SW 1271 (cell line): ENCODE data around the gene SMG9.

Experiments
- DNase-seq, 2 experiments: peaks; one replicate each; lab custom pipeline; 2025; lab: John Stamatoyannopoulos, UW

Gene SMG9

DNA sequence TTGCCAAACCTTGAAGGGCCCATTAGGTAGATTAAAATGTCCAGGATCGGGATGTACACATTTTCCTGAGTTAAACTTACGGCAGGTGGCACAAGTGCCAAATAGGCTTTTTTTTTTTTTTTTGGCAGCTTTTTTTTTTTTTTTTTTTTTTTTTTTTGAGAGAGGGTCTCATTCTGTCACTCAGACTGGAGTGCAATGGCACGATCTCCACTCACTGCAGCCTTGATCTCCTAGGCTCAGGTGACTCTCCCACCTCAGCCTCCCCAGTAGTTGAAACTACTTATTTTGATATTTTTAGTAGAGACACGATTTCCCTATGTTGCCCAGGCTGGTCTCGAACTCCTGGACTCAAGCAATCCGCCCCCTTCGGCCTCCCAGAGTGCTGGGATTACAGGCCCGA lies 29.9 kb downstream of the SMG9 start:
- no peak for DNase-seq

DNA sequence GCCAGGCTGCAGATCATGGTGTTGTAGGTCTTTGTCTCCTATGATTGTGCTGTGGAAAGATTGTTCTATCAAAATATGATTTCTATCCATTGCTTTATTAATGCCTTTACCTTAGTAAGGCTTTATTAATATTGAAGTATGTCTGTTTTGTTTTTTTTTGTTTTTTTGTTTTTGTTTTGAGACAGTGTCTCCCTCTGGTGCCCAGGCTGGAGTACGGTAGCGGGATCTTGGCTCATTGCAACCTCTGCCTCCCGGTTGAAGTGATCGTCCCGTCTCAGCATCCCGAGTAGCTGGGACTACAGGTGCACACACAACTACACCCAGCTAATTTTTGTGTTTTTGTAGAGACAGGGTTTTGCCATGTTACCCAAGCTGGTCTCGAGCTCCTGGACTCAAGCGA lies 31.2 kb downstream of the SMG9 start:
- DNase-seq, result no peak

DNA sequence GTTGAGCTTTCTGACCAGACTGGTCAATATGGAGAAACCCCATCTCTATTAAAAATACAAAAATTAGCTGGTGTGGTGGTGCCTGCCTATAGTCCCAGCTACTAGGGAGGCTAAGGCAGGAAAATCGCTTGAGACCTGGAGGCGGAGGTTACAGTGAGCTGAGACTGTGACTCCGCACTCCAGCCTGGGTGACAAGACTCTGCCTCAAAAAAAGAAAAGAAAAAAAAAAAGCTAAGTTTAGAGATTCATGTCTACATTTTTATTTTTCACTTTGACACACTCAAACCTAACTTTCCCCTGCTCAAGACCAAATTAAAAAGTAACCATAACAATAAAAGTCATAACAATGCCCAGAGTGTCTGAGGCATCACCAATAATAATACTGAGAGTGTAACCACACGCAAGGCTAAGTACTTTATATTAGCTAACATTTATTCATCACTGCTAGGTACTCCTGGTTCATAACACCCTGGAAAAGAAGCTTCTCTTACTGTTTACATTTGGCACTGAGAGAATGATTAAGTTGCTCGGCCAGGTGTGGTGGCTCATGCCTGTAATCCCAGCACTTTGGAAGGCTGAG lies 33.2 kb downstream of the SMG9 start:
- no peak for DNase-seq

DNA sequence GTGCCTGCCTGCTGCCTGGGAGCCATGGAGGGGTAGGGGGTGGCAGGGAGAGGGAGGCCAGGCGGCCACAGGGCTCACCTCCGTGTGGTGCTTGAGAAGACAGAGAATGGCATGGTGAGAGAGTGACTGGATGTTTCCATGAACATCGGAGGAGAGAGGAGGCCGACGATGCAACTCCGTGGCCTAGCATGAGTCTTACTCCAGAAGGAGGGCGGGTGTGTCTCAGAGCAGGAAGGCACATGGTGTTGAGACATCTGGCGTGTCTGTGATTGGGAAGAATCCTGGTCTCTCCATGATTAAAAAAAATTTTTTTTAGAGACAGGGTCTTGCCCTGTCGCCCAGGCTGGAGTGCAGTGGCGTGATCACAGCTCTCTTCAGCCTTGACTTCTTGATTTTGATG lies 33.8 kb downstream of the SMG9 start:
- DNase-seq, result no peak

DNA sequence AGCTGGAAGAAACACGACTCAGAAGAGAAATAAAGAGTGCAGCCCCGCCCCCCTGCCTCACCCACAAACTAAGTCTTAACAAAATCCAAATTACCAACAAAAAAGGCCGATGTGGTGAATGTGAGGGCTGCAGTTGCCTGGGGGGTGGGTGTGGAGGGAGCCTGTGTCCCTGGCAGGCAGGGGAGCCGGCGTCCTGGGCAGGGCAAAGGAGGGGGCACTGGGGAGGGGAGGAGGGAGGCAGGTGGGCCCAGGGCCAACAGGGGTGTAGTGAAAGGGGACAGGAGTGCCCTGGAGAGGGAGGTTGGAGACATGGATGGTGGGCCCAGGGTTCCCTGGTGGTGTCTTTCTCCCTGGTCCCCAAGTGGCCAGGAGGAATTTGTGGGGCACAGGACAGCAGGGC lies 34.8 kb downstream of the SMG9 start:
- DNase-seq, result no peak

DNA sequence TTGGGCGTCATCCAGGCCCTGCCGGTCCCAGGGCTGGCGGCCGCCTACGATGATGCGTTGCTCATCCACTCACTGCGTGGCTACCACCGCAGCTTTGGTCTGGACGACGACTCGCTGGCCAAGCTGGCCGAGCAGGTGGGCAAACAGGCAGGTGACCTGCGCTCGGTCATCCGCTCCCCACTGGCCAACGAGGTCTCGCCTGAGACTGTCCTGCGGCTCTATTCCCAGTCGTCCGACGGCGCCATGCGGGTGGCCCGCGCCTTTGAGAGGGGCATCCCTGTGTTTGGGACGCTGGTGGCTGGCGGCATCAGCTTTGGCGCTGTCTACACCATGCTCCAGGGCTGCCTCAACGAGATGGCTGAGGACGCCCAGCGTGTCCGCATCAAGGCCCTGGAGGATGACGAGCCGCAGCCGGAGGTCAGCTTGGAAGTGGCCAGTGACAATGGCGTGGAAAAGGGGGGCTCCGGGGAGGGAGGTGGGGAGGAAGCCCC lies 35.3 kb downstream of the SMG9 start:
- DNase-seq, result no peak

DNA sequence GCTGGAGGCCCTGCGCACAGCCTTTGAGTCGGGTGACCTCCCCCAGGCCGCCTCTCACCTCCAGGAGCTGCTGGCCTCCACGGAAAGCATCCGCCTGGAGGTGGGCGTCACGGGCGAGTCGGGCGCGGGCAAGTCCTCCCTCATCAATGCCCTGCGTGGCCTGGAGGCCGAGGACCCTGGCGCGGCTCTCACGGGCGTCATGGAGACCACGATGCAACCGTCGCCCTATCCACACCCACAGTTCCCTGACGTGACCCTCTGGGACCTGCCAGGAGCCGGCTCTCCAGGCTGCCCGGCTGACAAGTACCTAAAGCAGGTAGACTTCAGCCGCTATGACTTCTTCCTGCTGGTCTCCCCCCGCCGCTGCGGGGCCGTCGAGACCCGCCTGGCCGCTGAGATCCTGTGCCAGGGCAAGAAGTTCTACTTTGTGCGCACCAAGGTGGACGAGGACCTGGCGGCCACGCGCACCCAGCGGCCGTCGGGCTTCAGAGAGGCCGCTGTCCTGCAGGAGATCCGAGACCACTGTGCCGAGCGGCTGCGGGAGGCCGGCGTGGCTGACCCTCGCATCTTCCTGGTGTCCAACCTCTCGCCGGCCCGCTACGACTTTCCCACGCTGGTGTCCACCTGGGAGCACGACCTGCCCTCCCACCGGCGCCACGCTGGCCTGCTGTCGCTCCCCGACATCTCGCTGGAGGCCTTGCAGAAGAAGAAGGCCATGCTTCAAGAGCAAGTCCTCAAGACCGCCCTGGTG lies 36.0 kb downstream of the SMG9 start:
- no peak for DNase-seq

DNA sequence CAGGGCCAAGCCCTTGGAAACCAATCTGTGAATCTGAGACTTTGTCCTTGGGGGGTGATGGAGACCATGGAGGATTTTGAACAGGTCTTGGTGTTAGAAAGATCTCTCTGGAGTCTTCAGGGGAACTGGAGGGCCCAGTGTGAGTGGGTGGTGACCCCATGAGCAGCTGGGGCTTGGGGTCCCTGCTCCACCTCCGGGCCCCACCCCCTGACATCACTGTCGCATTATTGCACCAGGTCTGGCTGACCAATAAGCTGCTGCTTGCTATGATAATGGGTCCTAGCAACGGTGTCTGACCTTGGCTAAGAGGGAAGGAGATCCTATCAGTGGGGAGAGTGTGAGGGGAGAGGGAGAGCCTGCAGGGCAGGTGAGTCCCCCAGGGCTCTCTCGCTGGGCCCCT lies 39.0 kb downstream of the SMG9 start, which contains the start of gene IRGC:
Gene IRGC (plus strand): TSS at position 301 of the 400 bp plus-strand sequence. CDS start 2,483 bp downstream, outside the sequence.
- no peak for DNase-seq

DNA sequence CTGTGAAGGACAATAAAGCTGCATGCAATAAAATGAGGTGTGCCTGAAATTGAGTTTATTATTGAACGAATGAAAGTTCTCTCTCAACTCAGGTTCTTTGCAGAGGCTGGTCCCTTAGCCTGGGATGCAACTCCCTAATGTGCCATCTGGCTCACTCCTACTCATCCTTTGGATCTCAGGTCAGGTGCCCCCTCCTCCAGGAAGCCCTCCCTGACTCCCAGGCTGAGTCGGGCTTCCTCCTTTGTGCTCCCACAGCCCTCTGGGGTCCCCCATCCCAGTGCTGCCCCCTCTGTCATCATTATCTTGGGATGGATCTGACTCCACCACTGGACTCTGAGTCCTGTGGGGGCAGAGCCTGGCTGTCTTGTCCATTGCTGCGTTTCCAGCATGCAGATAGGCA lies 41.6 kb downstream of the SMG9 start:
- no peak for DNase-seq

DNA sequence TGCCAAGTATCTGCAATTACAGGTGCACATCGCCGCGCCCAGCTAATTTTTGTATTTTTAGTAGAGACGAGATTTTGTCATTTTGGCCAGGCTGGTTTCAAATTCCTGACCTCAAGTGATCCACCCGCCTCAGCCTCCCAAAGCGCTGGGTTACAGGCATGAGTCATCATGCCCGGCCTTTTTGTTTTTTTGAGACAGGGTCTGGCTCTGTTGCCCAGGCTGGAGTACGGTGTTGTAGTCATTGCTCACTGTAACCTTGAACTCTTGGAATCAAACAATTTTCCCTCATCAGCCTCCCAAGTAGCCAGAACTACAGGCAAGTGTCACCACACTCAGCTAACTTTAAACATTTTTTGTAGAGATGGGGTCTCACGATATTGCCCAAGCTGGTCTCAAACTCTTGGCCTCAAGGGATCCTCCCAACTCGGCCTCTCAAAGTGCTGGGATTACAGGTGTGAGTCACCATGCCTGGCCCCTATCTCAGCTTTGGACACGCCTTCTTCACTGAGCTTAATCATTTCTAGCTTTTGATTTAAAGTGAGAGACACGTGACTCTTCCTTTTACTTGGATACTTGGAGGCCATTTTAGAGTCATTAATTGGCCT lies 42.9 kb downstream of the SMG9 start:
- DNase-seq, result no peak

DNA sequence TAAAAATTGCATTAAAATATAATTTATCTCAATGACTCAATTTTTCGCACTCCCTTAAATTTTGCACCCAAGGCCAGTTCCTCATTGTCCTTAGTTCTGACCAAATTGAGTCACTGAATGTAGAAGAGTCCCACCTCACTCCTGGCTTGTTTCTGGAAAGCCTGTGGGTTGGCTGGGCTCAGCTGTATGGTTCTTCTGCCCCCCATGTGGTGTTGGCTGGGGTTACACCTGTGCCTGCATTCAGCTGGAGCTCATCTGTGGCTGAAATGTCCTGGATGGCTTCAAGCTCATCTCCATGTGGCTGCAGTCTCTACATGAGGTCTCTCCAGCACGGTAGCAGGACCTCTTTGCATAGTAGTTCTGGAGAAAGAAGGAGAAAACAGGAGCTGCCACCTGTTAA lies 46.0 kb downstream of the SMG9 start:
- no peak for DNase-seq

DNA sequence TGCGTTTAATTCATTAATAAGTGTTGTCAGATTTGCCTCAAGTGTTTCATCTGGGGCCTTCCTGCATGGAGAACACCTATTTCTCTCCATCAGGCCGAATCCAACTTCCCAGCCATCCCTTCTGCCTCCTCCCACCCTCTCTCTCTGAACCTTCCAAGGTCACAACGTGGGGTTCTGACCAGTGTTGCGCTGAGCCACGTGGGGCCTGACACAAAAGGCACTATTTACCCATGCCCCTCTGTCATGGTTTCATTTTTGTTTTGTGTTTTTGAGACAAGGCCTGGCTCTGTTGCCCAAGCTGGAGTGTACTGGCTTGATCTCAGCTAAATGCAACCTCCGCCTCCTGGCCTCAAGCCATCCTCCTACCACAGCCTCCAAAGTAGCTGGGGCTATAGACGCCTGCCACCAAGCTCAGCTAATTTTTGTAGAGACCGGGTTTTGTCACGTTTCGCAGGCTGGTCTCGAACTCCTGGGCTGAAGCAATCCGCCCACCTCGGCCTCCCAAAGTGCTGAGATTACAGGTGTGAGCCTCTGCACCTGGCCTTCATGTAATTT lies 47.5 kb downstream of the SMG9 start:
- no peak for DNase-seq

DNA sequence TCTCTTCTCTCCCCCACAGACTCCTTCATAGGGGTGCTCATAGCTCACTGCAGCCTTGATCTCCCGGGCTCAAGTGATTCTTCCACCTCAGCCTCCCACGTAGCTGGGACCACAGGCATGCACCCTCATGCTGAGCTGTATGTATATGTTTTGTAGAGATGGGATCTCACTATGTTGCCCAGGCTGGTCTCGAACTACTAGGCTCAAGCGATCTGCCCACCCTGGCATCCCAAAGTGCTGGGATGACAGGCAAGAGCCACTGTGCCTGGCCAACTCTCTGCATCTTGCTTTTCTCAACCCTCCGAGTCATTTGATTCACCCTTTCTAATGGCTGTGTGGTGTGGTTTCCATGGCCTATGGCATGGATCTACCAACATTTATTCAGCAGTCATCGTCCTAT lies 49.0 kb downstream of the SMG9 start:
- DNase-seq, result no peak

DNA sequence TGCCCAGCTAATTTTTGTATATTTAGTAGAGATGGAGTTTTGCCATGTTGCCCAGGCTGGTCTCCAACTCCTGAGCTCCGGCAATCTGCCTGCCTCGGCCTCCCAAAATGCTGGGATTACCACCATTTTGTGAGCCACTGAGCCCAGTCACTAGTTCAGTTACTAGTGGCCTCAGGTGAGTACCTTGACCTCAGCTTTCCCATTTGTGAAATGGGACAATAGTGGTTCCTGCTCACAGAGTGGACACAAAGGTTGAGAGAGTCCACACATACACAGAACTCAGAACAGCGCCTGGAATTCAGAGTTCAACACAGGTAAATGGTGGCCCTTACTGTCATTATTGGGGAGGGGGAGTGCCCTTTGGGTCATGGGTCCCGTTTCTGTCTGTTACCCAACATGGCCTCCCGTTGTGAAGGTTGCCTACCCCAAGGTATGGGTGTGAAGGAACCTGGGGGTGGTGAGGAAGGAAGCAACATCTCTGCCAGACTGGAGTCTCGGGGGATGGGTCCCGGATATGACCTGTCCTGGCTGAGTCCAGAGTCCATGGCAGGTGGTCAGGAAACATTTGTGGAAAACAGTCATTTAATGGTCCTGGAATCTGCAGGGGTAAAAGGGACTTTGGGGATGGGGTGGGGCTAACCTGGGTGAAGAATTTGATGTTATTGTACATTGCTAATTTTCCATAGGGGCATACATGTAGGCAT lies 50.6 kb downstream of the SMG9 start:
- DNase-seq, result no peak

DNA sequence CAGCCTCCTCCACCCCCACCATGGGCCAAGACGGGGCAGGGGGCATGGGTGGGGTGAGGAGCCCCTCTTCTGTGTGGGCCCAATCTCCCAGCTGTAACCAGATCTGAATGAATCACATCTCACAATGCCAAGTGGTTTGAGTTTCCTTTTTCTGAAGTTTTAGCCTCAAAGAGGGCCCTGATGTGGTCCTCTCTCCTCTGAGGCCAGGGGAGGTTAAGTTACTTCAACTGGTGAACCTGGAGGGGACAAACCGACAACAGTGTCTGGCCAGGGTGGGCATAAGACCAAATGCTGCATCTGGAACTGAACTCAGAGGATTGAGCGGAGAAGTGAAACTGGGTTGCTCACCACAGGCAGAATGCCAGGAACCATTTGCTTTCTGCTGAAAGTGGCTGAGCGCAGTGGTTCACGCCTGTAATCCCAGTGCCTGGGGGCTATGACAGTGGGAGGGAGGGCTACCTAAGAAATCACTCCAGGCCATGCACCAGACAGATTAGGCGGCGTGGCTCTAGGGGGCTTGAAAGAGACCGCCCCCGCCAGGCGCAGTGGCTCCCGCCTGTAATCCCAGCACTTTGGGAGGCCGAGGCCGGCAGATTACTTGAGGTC lies 54.3 kb downstream of the SMG9 start:
- DNase-seq, result no peak

DNA sequence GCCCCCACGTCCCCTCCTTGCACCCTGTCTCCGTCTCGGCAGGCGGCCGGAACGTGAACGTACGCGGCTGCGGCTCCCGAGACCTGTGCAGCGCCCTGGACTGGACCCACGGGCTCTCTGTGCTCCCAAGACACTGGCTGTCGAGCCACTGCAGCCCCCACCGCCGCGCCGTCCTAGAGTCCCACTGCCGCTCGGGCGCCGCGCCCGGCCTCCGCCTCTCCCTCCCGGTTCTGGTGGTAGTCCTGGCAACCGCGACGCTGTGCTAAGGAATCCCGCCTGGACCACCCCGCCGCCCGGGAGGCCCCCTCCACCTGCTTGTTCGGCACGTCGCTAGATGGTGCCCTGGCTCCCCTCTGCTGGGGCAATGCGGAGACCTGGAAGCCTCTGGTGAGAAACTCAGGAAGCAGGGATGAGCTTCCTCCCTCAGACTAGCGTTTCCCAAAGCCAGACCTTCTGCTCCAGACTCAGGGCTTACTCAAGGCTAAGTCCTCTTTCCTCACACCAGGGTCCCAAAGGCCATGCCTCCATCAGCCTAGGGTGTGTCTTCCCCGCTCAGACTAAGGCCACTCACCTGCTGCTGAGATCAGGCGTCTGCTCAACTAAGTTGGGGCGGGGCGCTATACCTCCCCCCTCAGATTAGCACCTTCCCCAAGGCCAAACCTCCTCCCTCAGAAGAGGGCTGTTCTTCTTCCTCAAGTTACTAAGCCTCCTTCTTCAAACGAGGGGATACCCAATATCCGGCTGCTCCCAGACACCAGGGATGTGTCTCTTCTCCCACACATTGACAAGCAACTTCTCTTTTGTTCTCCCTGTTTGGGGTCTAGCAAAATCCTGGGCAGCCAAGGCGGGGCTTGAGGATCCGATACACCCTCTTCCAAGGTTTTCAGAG lies 55.0 kb downstream of the SMG9 start:
- no peak for DNase-seq

DNA sequence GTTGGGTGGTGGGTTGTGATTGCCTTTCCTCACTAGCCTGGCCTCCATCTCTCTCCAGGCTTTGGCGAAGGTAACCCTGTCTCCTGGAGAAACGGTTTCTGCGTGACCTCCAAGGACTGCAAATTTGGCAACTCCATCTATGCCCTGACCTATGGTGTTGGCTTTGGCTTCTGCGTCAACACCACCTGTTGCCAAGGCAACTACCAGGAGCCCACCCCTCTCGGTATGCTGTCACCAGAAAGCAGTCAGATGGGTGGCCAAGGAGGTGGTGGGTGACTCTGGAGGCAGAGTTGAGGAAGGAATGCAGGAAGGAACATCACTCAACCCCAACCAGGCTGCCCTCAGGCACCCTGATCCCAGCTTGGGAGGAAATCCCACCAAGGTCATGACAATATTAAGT lies 57.5 kb downstream of the SMG9 start:
- no peak for DNase-seq

DNA sequence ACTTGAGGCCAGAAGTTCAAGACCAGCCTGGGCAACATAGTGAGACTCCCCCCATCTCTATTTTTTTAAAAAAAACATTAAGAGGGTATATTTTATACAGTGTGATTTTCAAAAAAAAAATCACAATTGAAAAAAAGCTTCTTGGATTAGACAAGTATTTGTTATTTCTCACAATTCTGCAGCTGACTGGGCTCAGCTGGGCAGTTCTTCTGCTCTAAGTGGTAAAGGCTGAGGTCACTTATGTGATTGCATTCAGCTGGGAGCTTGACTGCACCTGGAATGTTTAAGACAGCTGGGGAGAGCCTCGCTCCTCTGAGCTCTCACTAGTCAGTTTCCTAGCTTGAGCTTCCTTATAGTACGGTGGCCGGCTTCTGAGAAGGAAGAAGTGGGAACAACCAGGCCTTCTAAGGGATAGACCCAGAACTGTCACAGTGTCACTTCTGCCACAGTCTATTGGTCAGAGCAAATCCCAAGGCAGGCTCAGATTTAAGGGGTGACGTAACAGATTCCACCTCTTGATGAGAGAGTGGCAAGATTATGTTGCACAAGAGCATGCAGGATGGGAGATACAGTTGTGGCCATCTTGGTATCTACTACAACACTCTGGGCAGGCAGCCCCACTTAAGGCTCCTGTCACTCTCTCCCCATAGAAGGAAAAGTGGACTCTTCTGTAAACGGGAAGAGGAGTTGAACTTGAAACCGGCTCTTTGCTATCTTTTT lies 58.6 kb downstream of the SMG9 start:
- DNase-seq, result no peak

DNA sequence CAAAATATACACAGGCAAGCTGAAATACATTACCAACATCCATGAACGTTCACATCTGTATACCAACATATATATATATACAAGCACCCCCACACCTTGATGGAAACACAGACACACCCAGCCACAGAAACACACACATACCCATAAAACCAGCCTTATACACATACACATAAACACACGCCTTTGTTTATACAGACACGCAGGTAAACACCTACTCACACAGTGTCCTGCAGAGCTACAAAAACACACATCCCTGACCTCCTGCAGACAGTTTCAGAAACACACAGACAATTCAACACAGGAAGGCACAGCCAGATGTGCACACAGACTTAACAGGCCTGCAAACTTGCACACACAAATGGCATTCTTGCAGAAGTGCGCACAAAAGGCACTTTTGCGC lies 60.2 kb downstream of the SMG9 start:
- DNase-seq, result no peak

DNA sequence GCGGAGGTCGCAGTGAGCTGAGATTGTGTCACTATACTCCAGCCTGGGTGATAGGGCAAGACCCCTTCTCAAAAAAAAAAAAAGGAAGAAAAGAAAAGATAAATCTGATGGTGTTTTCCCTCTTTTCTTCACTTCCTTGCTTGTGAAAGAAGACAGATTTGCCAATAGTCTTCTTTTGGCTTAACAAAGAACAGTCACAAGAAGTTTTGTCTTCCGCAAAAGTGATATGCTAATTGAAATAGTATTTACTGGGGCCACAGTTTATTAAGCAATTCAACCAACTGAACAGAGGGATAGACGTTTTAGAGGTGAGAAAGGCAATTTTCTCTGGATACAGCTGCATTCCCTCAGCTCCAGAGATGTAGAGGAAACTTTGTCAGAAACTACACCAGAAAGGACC lies 61.9 kb downstream of the SMG9 start:
- DNase-seq, result no peak
